ENCODE results near the gene P3H1.
"Not testable (repeated sequence)": the region's sequence is repeated elsewhere in the genome, so short reads cannot be mapped to it uniquely, and the experiment has no call there.

The P3H1 gene

GRCh38 chr1:42756956-42757891, 9.6 kb downstream of the P3H1 start:
- Histone ChIP-seq H3K9ac (ENCODE audit: low read length) (no peak overlapping the region), H3K4me1 (ENCODE audit: control insufficient read depth, insufficient read depth, low read length) (no peaks in the 10 kb centered on the region), H3K4me3 (ENCODE audit: low read depth, low read length) (no peak overlapping the region), H3K36me3 (ENCODE audit: control insufficient read depth, insufficient read depth, low read length) (peaks cover 75% of the 10 kb centered on the region), H3K27me3 (ENCODE audit: control insufficient read depth, insufficient read depth, low read length) (no peaks in the 10 kb centered on the region), H3K27ac (ENCODE audit: low read depth, low read length) (no peak overlapping the region), H3K9me3 (ENCODE audit: control insufficient read depth, insufficient read depth, low read depth, low read length) (peaks cover 2% of the 10 kb centered on the region; the same call in 1 of the 2 replicates)

GRCh38 chr1:42753070-42753469, 13.8 kb downstream of the P3H1 start:
- Histone ChIP-seq H3K4me1 (ENCODE audit: control insufficient read depth, insufficient read depth, low read length) (no peaks in the 10 kb centered on the region), H3K9me3 (ENCODE audit: control insufficient read depth, insufficient read depth, low read depth, low read length) (peaks cover 10% of the 10 kb centered on the region; the same call in 1 of the 2 replicates), H3K9ac (ENCODE audit: low read length) (no peak overlapping the region), H3K27ac (ENCODE audit: low read depth, low read length) (no peak overlapping the region), H3K36me3 (ENCODE audit: control insufficient read depth, insufficient read depth, low read length) (peaks cover 85% of the 10 kb centered on the region), H3K4me3 (ENCODE audit: low read depth, low read length) (no peak overlapping the region), H3K27me3 (ENCODE audit: control insufficient read depth, insufficient read depth, low read length) (no peaks in the 10 kb centered on the region)

GRCh38 chr1:42752284-42752683, 14.5 kb downstream of the P3H1 start:
- Histone ChIP-seq H3K9ac (ENCODE audit: low read length) (no peak overlapping the region), H3K36me3 (ENCODE audit: control insufficient read depth, insufficient read depth, low read length) (peaks cover 85% of the 10 kb centered on the region), H3K9me3 (ENCODE audit: control insufficient read depth, insufficient read depth, low read depth, low read length) (peaks cover 10% of the 10 kb centered on the region; the same call in 1 of the 2 replicates), H3K27me3 (ENCODE audit: control insufficient read depth, insufficient read depth, low read length) (no peaks in the 10 kb centered on the region), H3K27ac (ENCODE audit: low read depth, low read length) (no peak overlapping the region), H3K4me1 (ENCODE audit: control insufficient read depth, insufficient read depth, low read length) (no peaks in the 10 kb centered on the region), H3K4me3 (ENCODE audit: low read depth, low read length) (no peak overlapping the region)

GRCh38 chr1:42751511-42752070, 15.2 kb downstream of the P3H1 start:
- not testable (repeated sequence) for H3K27me3 ChIP-seq (ENCODE audit: control insufficient read depth, insufficient read depth, low read length); H3K9ac ChIP-seq (ENCODE audit: low read length); H3K4me1 ChIP-seq (ENCODE audit: control insufficient read depth, insufficient read depth, low read length); H3K9me3 ChIP-seq (ENCODE audit: control insufficient read depth, insufficient read depth, low read depth, low read length); H3K4me3 ChIP-seq (ENCODE audit: low read depth, low read length); H3K27ac ChIP-seq (ENCODE audit: low read depth, low read length)
- peaks cover 86% of the 10 kb centered on the region for H3K36me3 ChIP-seq (ENCODE audit: control insufficient read depth, insufficient read depth, low read length)

- no peaks in the 10 kb centered on the region for H3K4me1 ChIP-seq (ENCODE audit: control insufficient read depth, insufficient read depth, low read length)
- peaks cover 10% of the 10 kb centered on the region; the same call in 1 of the 2 replicates for H3K9me3 ChIP-seq (ENCODE audit: control insufficient read depth, insufficient read depth, low read depth, low read length)
- no peak overlapping the region for H3K27ac ChIP-seq (ENCODE audit: low read depth, low read length)
- H3K4me3 ChIP-seq (ENCODE audit: low read depth, low read length), result no peak overlapping the region
- no peak overlapping the region for H3K9ac ChIP-seq (ENCODE audit: low read length)
- H3K27me3 ChIP-seq (ENCODE audit: control insufficient read depth, insufficient read depth, low read length), result no peaks in the 10 kb centered on the region
- peaks cover 83% of the 10 kb centered on the region for H3K36me3 ChIP-seq (ENCODE audit: control insufficient read depth, insufficient read depth, low read length)
Observed at GRCh38 chr1:42750041-42750440, 16.8 kb downstream of the P3H1 start.

- Histone ChIP-seq H3K36me3 (ENCODE audit: control insufficient read depth, insufficient read depth, low read length) (peaks cover 70% of the 10 kb centered on the region), H3K4me1 (ENCODE audit: control insufficient read depth, insufficient read depth, low read length) (no peaks in the 10 kb centered on the region), H3K27ac (ENCODE audit: low read depth, low read length) (no peak overlapping the region), H3K4me3 (ENCODE audit: low read depth, low read length) (no peak overlapping the region), H3K9me3 (ENCODE audit: control insufficient read depth, insufficient read depth, low read depth, low read length) (peaks cover 10% of the 10 kb centered on the region; the same call in 1 of the 2 replicates), H3K9ac (ENCODE audit: low read length) (no peak overlapping the region), H3K27me3 (ENCODE audit: control insufficient read depth, insufficient read depth, low read length) (no peaks in the 10 kb centered on the region)
Observed at GRCh38 chr1:42748461-42749410, 18.1 kb downstream of the P3H1 start.

- no peak overlapping the region for H3K4me3 ChIP-seq (ENCODE audit: low read depth, low read length)
- no peak overlapping the region for H3K9ac ChIP-seq (ENCODE audit: low read length)
- peaks cover 3% of the 10 kb centered on the region; the same call in 1 of the 2 replicates for H3K4me1 ChIP-seq (ENCODE audit: control insufficient read depth, insufficient read depth, low read length)
- H3K27ac ChIP-seq (ENCODE audit: low read depth, low read length), result no peak overlapping the region
- no peaks in the 10 kb centered on the region for H3K27me3 ChIP-seq (ENCODE audit: control insufficient read depth, insufficient read depth, low read length)
- H3K9me3 ChIP-seq (ENCODE audit: control insufficient read depth, insufficient read depth, low read depth, low read length), result peaks cover 10% of the 10 kb centered on the region; the same call in 1 of the 2 replicates
- peaks cover 64% of the 10 kb centered on the region for H3K36me3 ChIP-seq (ENCODE audit: control insufficient read depth, insufficient read depth, low read length)
Observed at GRCh38 chr1:42748021-42748420, 18.8 kb downstream of the P3H1 start.

GRCh38 chr1:42747125-42747524, 19.7 kb downstream of the P3H1 start:
- no peak overlapping the region for H3K4me3 ChIP-seq (ENCODE audit: low read depth, low read length)
- H3K9ac ChIP-seq (ENCODE audit: low read length), result no peak overlapping the region
- no peaks in the 10 kb centered on the region for H3K27me3 ChIP-seq (ENCODE audit: control insufficient read depth, insufficient read depth, low read length)
- H3K4me1 ChIP-seq (ENCODE audit: control insufficient read depth, insufficient read depth, low read length), result peaks cover 9% of the 10 kb centered on the region; the same call in 1 of the 2 replicates
- H3K27ac ChIP-seq (ENCODE audit: low read depth, low read length), result no peak overlapping the region
- H3K36me3 ChIP-seq (ENCODE audit: control insufficient read depth, insufficient read depth, low read length), result peaks cover 55% of the 10 kb centered on the region
- H3K9me3 ChIP-seq (ENCODE audit: control insufficient read depth, insufficient read depth, low read depth, low read length), result peaks cover 6% of the 10 kb centered on the region; the same call in 1 of the 2 replicates

- Histone ChIP-seq H3K27ac (ENCODE audit: low read depth, low read length) (no peak overlapping the region), H3K9ac (ENCODE audit: low read length) (no peak overlapping the region), H3K4me1 (ENCODE audit: control insufficient read depth, insufficient read depth, low read length) (peaks cover 14% of the 10 kb centered on the region), H3K36me3 (ENCODE audit: control insufficient read depth, insufficient read depth, low read length) (peaks cover 50% of the 10 kb centered on the region), H3K27me3 (ENCODE audit: control insufficient read depth, insufficient read depth, low read length) (no peaks in the 10 kb centered on the region), H3K4me3 (ENCODE audit: low read depth, low read length) (no peak overlapping the region), H3K9me3 (ENCODE audit: control insufficient read depth, insufficient read depth, low read depth, low read length) (0 out of 2 replicates have a peak, but pooled peaks cover under 1% of the 10 kb centered on the region)
Observed at GRCh38 chr1:42746436-42747105, 20.3 kb downstream of the P3H1 start.

GRCh38 chr1:42745851-42746250, 21.0 kb downstream of the P3H1 start:
- no peaks in the 10 kb centered on the region for H3K27me3 ChIP-seq (ENCODE audit: control insufficient read depth, insufficient read depth, low read length)
- peaks cover 20% of the 10 kb centered on the region for H3K4me1 ChIP-seq (ENCODE audit: control insufficient read depth, insufficient read depth, low read length)
- no peak overlapping the region for H3K9ac ChIP-seq (ENCODE audit: low read length)

More at GRCh38 chr1:42745851-42746250, 21.0 kb downstream of the P3H1 start:
- Histone ChIP-seq H3K4me3 (ENCODE audit: low read depth, low read length) (no peak overlapping the region), H3K9me3 (ENCODE audit: control insufficient read depth, insufficient read depth, low read depth, low read length) (no peaks in the 10 kb centered on the region), H3K27ac (ENCODE audit: low read depth, low read length) (no peak overlapping the region), H3K36me3 (ENCODE audit: control insufficient read depth, insufficient read depth, low read length) (peaks cover 48% of the 10 kb centered on the region)

Measured in HUES6 (cell line).